Stomach (tissue), 9 donors: ENCODE results near the gene LRRC34. TPM values are rescaled to one million over a fixed set of nuclear protein-coding genes. Genes with fewer than 3 reads are reported as not detected.

Experiments used
- DNase-seq, 2 donors: peaks; one replicate each; pipeline versions ENCODE4 v3.0.0 to v3.0.0-alpha.2; 2013 to 2019
- H3K27ac ChIP-seq, 5 donors: fragments of 200-600 bp in 4 of 5; sonication (generic) in 4 of 5; one replicate each; pipeline ENCODE4 v1.5.1; 2013 to 2019; ENCODE audit warnings: mild to moderate bottlenecking in 1 of 5, moderate library complexity in 1 of 5
- H3K27me3 ChIP-seq, 3 donors: fragments of 200-600 bp; sonication (generic); one replicate each; pipeline ENCODE4 v1.5.1; 2017 to 2019; ENCODE audit warnings: mixed run types in 1 of 3
- H3K36me3 ChIP-seq, 4 donors: fragments of 200-600 bp; sonication (generic); 1 replicate in 3 of 4; 2 replicates in 1 of 4; pipeline ENCODE4 v1.5.1; 2016 to 2019
- H3K4me1 ChIP-seq, 4 donors: fragments of 200-600 bp; sonication (generic); one replicate each; pipeline ENCODE4 v1.5.1; 2016 to 2019
- H3K4me3 ChIP-seq, 4 donors: fragments of 200-600 bp; sonication (generic) in 3 of 4; one replicate each; pipeline ENCODE4 v1.5.1; 2016 to 2019; ENCODE audit warnings: mild to moderate bottlenecking in 1 of 4
- H3K9me3 ChIP-seq, 4 donors: fragments of 200-600 bp; sonication (generic); one replicate each; pipeline ENCODE4 v1.5.1; 2016 to 2019
- EP300 ChIP-seq: sonication (generic); formaldehyde crosslinking; IDR thresholded peaks from one replicate; pipeline ENCODE4 v1.6.1; 2017; ENCODE audit warnings: antibody characterized with exemption
- POLR2A ChIP-seq, 4 donors: fragments of 450-650 bp; IDR thresholded peaks; one replicate each; pipeline ENCODE4 v1.6.1; 2016; ENCODE audit warnings: antibody characterized with exemption in 4 of 4, control low read depth in 2 of 4, mild to moderate bottlenecking in 1 of 4, moderate library complexity in 1 of 4
- POLR2AphosphoS5 ChIP-seq, 3 donors: sonication (generic); formaldehyde crosslinking; IDR thresholded peaks; one replicate each; pipeline ENCODE4 v1.6.1; 2016; ENCODE audit warnings: antibody characterized with exemption in 3 of 3
- WGBS, 5 donors: extraction: QIAGEN DNeasy Blood & Tissue Kit in 3 of 5; methylation state at CpG; one replicate each; pipeline versions ENCODE4 v1.1.5 to v1.1.7; 2013 to 2018; 5-methylcytosine and 5-hydroxymethylcytosine counted together
- intact Hi-C: fragments of 100-400 bp; cut with DNase I; formaldehyde crosslinking; loops from one replicate; pipeline ENCODE4 v1.15.1; 2023; ENCODE audit warnings: low total_unique reads
- polyA plus RNA-seq, 3 donors: library from polyadenylated mRNA; stranded (reverse); fragments of 200-250 nt; gene quantifications; one replicate each; pipeline ENCODE4 v1.2.3, GENCODE V29; 2013
- total RNA-seq, 5 donors: library from RNA; depleted of rRNA; stranded (reverse); fragments of >200 nt; gene quantifications; one replicate each; pipeline versions ENCODE4 v1.1.0 to v1.2.3, GENCODE V29; 2014 to 2016
- TF ChIP-seq, protein P1 (sequence below), 7 experiments: fragments of 450-650 bp in 4 of 7; fragments of 200-600 bp in 3 of 7; sonication (generic) in 3 of 7; IDR thresholded peaks; one replicate each; pipeline ENCODE4 v1.5.1; 2016 to 2019; ENCODE audit warnings: antibody characterized with exemption in 7 of 7, control low read depth in 2 of 7, mild to moderate bottlenecking in 1 of 7
- donor health status: healthy with polysubstance abuse.
- donor health status: Bipolar disorder and iron deficiency.
- donor health status: healthy.

Gene LRRC34
- total and polyA plus RNA-seq, 8 donors, result 0.43 to 4.2 (median 1.7) TPM; not detected in 3

GRCh38 chr3:169846458-169847193 lies 33.9 kb upstream of the LRRC34 start:
- H3K27ac ChIP-seq, result no peak overlapping the region
- no peak for DNase-seq
- H3K9me3 ChIP-seq, result no peaks in the 10 kb centered on the region
- TF ChIP-seq POLR2A (IDR thresholded peaks at IDR 0.05), result no peak
- no peak for TF ChIP-seq EP300
- TF ChIP-seq, protein P1, sequence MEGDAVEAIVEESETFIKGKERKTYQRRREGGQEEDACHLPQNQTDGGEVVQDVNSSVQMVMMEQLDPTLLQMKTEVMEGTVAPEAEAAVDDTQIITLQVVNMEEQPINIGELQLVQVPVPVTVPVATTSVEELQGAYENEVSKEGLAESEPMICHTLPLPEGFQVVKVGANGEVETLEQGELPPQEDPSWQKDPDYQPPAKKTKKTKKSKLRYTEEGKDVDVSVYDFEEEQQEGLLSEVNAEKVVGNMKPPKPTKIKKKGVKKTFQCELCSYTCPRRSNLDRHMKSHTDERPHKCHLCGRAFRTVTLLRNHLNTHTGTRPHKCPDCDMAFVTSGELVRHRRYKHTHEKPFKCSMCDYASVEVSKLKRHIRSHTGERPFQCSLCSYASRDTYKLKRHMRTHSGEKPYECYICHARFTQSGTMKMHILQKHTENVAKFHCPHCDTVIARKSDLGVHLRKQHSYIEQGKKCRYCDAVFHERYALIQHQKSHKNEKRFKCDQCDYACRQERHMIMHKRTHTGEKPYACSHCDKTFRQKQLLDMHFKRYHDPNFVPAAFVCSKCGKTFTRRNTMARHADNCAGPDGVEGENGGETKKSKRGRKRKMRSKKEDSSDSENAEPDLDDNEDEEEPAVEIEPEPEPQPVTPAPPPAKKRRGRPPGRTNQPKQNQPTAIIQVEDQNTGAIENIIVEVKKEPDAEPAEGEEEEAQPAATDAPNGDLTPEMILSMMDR (IDR thresholded peaks at IDR 0.05), result no peak
- no peak for TF ChIP-seq POLR2AphosphoS5 (IDR thresholded peaks at IDR 0.05)
- no peak overlapping the region for H3K4me3 ChIP-seq
- H3K27me3 ChIP-seq, result no peaks in the 10 kb centered on the region
- peaks cover 0 to 15% (median 0%) of the 10 kb centered on the region in 4 donors for H3K36me3 ChIP-seq
- no peaks in the 10 kb centered on the region for H3K4me1 ChIP-seq
- 87 to 94% (median 91%) methylated on average over 11 of the region's 11 CpGs for WGBS, 5 donors
- intact Hi-C loops, result no loop called here

DNA sequence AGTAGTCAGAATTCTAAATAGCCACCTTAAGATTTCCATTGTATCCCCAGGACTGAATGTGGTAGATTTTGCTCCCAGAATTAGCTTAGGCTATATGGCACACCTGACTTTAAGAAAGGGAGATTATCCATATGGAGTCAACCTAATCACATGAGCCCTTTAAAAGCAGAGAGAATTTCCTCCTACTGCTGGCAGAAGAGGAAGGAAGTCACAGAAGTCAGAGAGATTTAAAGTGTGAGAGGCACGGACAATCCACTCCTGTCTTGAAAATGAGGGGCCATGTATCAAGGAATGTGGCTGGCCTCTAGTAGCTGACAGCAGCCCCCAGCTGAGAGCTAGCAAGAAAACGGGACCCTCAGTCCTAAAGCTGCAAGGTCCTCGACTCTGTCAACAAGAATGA lies 30.3 kb upstream of the LRRC34 start:
- no peak for DNase-seq
- WGBS, 5 donors, result 66 to 82% (median 73%) methylated on average over 3 of the region's 3 CpGs
- H3K36me3 ChIP-seq, result no peaks in the 10 kb centered on the region
- TF ChIP-seq POLR2AphosphoS5 (IDR thresholded peaks at IDR 0.05) (no peak), EP300 (no peak), POLR2A (IDR thresholded peaks at IDR 0.05) (no peak)
- TF ChIP-seq, protein P1 (IDR thresholded peaks at IDR 0.05), result no peak
- H3K27me3 ChIP-seq, result no peaks in the 10 kb centered on the region
- H3K27ac ChIP-seq, result no peak overlapping the region
- no peaks in the 10 kb centered on the region for H3K4me1 ChIP-seq
- intact Hi-C loops, result no loop called here
- H3K9me3 ChIP-seq, result no peaks in the 10 kb centered on the region
- no peak overlapping the region for H3K4me3 ChIP-seq

DNA sequence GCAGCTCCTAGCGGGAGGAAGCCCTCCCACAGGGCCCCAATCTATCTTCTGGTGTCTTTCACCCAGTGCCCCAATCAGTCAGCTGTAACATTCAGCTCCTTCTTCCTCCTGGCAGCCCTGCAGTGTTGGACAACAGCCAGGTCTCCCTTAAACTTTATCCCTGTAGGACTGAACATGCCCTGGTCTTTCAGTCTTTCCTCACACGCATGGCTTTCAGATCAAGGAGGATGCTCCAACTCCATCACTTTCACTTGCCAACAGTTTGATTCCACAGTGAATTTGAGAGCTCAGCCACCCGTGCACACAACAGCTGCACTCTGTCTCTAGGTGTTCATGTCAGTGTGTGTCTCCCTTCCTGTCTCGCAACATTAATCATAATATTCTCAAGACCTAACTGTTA lies 28.5 kb upstream of the LRRC34 start:
- Histone ChIP-seq H3K36me3 (no peaks in the 10 kb centered on the region), H3K4me3 (no peak overlapping the region), H3K9me3 (no peaks in the 10 kb centered on the region), H3K27ac (no peak overlapping the region), H3K27me3 (no peaks in the 10 kb centered on the region), H3K4me1 (no peaks in the 10 kb centered on the region)
- WGBS, 5 donors, result 45 to 56% (median 53%) methylated on average over 4 of the region's 4 CpGs
- intact Hi-C loops, result no loop called here
- DNase-seq, result peak; percentile 45 to 52
- TF ChIP-seq EP300, result no peak
- TF ChIP-seq, protein P1 (IDR thresholded peaks at IDR 0.05), result no peak
- TF ChIP-seq POLR2A (IDR thresholded peaks at IDR 0.05), result no peak
- TF ChIP-seq POLR2AphosphoS5 (IDR thresholded peaks at IDR 0.05), result no peak

GRCh38 chr3:169838511-169839030 lies 25.9 kb upstream of the LRRC34 start:
- intact Hi-C loops, result no loop called here
- no peaks in the 10 kb centered on the region for H3K27me3 ChIP-seq
- TF ChIP-seq POLR2A (IDR thresholded peaks at IDR 0.05), result no peak
- no peak for TF ChIP-seq POLR2AphosphoS5 (IDR thresholded peaks at IDR 0.05)
- TF ChIP-seq EP300, result no peak
- TF ChIP-seq, protein P1 (IDR thresholded peaks at IDR 0.05), result no peak

More at GRCh38 chr3:169838511-169839030, 25.9 kb upstream of the LRRC34 start:
- Histone ChIP-seq H3K9me3 (no peaks in the 10 kb centered on the region), H3K36me3 (no peaks in the 10 kb centered on the region), H3K27ac (no peak overlapping the region), H3K4me3 (no peak overlapping the region), H3K4me1 (no peaks in the 10 kb centered on the region)
- no peak for DNase-seq
- WGBS, 5 donors, result 87 to 93% (median 90%) methylated on average over 1 of the region's 1 CpG
